Measurements from ENCODE around the gene PLEKHG2.
"Not testable (repeated sequence)": the region's sequence is repeated elsewhere in the genome, so short reads cannot be mapped to it uniquely, and the experiment has no call there.

PLEKHG2 gene, protein sequence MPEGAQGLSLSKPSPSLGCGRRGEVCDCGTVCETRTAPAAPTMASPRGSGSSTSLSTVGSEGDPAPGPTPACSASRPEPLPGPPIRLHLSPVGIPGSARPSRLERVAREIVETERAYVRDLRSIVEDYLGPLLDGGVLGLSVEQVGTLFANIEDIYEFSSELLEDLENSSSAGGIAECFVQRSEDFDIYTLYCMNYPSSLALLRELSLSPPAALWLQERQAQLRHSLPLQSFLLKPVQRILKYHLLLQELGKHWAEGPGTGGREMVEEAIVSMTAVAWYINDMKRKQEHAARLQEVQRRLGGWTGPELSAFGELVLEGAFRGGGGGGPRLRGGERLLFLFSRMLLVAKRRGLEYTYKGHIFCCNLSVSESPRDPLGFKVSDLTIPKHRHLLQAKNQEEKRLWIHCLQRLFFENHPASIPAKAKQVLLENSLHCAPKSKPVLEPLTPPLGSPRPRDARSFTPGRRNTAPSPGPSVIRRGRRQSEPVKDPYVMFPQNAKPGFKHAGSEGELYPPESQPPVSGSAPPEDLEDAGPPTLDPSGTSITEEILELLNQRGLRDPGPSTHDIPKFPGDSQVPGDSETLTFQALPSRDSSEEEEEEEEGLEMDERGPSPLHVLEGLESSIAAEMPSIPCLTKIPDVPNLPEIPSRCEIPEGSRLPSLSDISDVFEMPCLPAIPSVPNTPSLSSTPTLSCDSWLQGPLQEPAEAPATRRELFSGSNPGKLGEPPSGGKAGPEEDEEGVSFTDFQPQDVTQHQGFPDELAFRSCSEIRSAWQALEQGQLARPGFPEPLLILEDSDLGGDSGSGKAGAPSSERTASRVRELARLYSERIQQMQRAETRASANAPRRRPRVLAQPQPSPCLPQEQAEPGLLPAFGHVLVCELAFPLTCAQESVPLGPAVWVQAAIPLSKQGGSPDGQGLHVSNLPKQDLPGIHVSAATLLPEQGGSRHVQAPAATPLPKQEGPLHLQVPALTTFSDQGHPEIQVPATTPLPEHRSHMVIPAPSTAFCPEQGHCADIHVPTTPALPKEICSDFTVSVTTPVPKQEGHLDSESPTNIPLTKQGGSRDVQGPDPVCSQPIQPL (N-terminal part only)

DNA sequence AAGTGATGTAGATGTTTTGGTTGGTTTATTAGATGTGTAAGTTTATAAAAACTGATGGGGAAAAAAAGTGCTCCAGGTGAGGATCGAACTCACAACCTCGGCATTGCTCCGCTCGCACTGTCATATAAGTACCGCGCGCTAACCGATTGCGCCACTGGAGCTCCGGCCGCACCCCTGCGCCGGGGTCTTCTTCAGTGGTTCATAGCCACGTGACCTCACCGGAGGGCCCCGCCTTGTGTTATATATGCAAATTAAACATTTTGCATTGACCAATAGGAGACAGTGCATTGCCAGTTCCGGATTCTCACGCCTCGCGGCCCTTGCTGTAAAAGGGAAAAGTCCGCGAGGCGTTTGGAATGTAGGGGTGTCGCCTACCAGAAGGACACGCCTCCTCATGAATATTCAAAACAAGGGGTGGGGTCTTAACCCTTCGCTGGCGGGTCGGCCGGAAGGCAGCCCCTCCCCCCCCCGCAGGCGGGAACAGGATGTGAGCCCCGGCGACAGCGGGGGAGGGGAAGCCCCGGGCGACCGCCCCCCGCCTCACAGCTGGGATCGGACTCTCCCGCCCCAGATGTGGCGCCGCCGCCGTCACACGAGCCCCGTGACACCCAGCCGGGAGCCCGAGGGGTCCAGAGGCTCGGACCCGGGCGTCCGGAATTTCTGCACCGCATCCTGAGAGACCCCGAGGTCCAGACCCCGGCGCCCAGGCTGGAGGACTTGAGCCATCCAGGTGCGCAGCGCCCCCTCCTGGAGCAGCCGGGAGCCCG lies at the start of gene PLEKHG2:
Gene PLEKHG2, plus strand, starts transcription at position 570 of the 767 bp plus-strand sequence. CDS start 1,418 bp downstream, outside the sequence.
- H3K27ac ChIP-seq, result peak within 1 kb of the TSS; percentile 100
- peak; percentile 97 for DNase-seq (ENCODE audit: low read depth, low spot score)

DNA sequence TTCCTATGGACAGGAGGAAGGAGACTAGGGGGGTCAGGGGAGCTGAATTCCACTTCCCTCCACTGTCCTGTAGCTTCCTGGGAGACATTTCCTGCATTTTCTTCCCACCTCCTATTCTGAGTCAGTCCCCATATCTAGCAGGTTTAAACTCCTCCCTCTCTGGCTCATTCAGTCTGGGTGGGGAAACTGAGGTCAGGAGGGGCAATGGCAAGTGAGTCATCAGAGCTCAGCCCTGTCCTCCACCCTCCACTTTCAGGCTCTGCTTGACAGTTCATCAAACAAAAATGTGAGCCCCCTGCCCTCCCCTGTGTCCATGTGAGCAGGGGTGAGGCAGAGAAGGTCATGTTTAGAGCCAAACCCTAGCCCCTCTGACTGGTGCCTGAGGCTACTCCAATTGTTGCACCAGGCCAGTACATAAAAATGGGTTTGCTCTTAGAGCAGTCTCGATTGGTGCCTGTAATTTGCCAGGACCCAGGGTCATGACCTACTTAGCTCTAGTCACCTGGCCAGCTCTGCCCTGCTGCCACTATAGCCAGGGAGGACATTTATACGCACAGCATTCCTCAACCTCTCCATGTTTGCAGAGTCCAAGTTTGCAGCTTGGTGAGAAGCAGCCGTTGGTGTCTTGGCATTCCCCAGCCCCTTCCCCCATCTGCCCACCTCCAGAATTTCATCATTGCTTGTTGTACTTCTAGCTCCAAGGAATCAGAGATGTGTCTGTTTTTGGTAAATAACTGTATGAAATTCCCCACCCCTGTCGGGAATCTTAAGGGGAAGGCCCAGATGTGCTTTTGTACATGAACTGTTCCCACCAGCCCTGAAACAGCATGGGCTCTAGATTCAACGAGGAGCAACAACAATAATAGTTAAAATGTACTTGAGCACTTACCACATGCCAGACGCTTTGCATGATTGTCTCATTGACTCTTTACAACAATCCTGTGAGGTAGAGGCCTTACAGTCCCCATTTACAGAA lies 49.5 kb upstream of the PLEKHG2 start:
- DNase-seq (ENCODE audit: low read depth, low spot score), result peak; percentile 22
- H3K27ac ChIP-seq, result peak overlapping the region; percentile 60

DNA sequence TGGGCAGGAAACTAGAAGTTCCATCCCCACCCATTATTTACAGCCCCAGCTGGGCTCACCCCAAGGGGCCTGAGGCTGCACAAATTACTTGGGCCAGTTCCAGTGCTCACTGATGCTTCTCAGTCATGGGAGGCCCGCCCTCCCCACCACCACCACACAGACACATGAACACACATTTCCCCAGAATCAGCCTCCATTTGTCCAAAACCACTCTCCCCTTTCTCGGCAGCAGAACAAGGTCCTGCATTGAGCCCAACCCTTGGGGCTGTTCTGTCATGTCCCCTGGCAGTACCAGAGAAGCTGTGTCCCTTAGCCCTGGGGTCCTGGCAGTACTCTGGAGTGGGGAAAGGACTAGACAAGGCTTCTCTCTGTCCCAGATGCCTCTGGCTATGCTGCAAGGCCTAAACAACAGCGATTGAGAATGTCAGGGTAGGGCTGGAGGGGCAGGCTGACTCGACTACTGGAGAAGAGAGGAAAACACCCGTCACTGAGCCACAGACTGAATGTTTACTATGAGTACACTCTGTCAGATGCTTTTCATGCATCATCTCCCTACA lies 48.5 kb upstream of the PLEKHG2 start:
- H3K27ac ChIP-seq, result peak overlapping the region; percentile 60
- no peak for DNase-seq (ENCODE audit: low read depth, low spot score)

DNA sequence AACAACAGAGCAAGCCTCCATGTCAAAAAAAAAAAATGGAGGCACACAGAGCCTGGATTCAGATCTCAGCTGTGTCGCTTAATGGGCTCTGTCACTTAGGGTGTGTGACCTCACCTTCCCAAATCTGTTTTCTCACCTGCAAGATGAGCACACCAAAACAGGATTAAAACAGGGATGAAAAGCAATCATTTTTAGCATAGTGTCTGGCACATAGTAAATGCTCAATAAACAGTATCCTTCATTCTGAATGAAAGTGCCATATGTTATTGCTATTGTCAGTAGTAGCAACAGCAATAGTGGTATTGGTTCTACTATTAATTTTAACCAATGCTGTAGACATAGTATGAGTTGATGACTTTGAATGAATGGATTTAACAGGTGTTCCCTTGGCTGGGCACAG lies 46.9 kb upstream of the PLEKHG2 start:
- DNase-seq (ENCODE audit: low read depth, low spot score), result no peak

DNA sequence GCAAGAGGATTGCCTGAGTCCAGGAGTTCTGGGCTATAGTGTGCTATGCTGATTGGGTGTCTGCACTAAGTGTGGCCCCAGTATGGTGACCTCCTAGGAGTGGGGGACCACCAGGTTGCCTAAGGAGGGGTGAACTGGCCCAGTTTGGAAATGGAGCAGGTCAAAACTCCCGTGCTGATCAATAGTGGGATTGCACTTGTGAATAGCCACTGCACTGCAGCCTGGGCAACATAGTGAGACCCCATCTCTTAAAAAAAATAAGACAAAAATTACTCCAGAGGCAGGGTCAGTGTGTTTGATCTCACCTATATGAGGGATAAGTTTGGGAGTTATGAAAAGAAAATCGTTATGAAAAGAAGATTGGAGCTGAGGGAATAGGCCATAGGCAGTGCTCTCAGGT lies 43.3 kb upstream of the PLEKHG2 start:
- no peak for DNase-seq (ENCODE audit: low read depth, low spot score)
- H3K27ac ChIP-seq, result peak overlapping the region; percentile 78

More for the DNA sequence above, 46.9 kb upstream of the PLEKHG2 start:
- H3K27ac ChIP-seq, result no peak overlapping the region

DNA sequence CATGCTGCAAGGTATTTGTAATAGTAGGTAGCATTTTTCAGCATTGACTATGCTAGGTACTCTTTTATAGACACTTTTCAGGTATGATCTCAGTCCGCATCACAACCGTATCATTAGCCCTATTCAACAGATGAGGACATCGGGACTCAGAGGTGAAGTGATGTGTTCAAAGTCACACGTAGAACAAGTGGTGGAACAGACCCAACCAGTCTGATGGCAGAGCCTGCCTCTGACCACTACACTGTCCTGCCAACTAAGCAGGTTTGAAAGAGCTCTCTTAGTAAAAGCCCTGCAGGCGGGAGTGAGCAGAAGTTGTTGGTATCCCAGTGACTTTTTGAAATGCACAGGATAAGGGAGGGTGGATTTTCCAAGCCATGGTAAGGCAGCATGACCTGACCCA lies 41.7 kb upstream of the PLEKHG2 start:
- peak; percentile 18 for DNase-seq (ENCODE audit: low read depth, low spot score)
- H3K27ac ChIP-seq, result peak overlapping the region; percentile 78

DNA sequence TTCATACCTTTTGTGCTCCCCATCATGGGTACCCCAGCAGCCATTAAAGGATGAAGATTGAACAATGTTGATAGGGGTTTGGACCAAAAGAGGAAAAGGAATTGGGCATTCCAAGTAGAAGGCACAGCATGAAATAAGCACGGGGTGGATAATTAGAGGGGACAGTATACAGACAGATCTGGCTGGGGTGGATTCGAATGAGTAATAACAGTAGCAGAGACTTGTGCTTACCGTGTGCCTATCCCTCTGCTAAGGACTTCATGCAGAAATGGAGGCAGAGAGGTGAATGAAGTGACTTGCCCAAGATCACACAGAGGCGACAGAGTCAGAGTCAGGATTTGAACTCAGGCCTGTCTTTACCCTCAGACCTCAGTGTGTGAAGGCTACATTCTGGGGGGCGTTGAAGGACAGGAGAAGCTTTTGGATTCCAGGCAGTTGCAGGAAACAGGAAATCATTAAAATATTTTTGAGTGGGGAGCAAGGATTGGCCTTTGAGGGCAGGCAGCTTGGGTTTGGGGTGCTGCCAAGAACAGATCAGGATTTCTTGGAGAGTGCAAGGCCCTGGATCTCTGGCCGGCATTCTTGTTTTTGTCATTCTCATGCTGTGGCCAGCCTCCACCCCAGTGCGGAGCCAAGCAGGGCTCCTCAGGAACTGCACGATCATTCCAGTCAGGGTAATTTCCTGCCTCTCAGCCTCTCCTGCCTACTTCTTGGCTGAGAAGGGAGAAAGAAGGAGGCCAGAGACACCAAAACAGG lies 40.2 kb upstream of the PLEKHG2 start:
- H3K27ac ChIP-seq, result peak overlapping the region; percentile 37
- no peak for DNase-seq (ENCODE audit: low read depth, low spot score)

DNA sequence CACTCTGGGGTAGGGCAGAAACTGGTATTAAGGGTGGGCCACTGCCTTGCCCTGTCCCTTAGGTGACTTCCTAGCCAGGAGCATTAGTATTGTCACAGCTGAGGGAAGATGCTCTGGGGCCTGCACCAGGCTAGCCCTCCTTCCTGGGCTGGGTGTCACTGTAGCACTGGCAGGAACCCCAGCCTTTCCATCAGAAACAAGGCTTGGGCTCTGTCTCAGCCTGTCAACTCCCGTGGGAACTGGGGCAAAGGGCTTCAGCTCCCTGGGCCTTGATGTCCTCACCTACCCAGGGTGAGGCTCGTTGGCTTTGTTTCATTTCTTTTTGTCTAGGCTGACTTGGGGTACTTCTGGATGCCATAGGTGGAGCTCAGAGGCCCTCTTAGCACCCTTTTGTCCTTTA lies 39.5 kb upstream of the PLEKHG2 start:
- no peak for DNase-seq (ENCODE audit: low read depth, low spot score)
- peak overlapping the region; percentile 37 for H3K27ac ChIP-seq

DNA sequence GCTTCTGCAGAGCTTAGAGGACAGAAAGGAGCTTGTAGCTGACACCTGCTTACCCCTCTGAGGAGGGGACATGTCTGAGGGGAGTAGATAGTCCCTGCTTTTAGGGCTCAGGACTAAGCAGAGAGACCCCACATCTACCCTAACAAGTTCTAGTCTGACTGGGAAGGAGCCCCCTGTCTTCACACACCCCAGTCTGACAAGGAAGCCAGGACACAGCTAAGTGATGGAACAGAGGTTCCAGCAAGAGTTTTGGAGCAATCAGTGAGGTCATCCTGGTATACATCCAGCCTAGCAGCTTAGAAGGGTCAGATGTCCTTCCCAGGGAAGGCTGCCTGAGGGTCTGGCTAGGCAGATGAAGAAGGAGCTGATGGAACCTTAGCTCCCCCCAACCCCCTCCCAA lies 36.5 kb upstream of the PLEKHG2 start:
- DNase-seq (ENCODE audit: low read depth, low spot score), result no peak
- H3K27ac ChIP-seq, result no peak overlapping the region

DNA sequence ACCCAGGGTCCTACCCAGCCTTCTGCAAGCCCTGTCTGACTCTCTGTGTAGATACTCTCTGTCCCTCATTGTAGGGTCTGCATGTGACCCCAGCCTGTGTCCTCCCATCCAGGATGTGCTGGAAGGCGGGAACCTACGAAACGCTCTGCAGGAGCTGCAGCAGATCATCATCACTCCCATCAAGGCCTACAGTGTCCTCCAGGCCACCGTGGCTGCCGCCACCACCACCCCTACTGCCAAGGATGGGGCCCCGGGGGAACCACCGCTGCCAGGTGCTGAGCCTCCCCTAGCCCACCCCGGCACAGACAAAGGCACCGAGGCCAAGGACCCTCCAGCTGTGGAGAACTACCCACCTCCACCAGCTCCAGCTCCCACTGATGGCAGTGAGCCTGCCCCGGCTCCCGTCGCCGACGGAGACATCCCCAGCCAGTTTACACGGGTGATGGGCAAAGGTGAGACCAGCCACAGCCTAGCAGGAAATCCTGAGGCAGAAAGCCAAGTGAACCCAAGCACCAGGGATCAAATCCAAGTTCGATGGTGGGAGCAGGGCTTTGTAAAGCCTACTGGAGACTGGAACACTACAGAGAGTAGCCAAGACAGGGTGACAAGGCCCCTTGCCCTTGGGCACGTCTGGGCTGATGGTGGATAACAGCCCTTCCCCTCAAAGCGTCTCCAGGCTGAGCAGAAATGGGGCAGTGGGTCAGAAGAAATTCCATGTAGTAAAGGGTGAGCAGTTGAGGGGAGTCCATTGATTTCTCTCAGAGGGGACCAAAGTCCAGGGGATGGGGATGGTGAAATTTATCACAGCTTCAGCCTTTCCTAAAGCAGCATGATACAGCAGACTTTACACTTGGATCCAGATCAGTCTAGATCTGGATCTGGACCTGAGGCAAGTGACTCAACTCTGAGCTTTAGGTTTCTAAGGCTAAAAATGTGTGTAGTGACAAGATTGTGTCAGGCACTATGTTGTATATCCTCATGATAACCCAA lies 34.8 kb upstream of the PLEKHG2 start:
- H3K27ac ChIP-seq, result no peak overlapping the region
- no peak for DNase-seq (ENCODE audit: low read depth, low spot score)

DNA sequence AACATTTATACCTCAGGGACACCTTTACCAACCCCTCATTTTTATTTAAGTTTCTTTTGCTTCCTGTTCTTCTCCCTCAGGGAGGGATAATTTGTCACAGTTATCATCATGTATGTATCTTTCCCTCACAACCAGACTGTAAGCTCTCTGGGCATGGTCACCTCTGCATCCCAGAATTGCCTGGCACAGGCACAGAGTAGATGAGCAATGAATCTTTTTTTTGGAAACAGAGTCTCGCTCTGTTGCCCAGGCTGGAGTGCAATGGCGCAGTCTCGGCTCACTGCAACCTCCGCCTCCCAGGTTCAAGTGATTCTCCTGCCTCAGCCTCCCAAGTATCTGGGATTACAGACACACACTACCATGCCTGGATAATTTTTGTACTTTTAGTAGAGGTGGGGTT lies 33.1 kb upstream of the PLEKHG2 start:
- DNase-seq (ENCODE audit: low read depth, low spot score); H3K27ac ChIP-seq: not testable (repeated sequence)

DNA sequence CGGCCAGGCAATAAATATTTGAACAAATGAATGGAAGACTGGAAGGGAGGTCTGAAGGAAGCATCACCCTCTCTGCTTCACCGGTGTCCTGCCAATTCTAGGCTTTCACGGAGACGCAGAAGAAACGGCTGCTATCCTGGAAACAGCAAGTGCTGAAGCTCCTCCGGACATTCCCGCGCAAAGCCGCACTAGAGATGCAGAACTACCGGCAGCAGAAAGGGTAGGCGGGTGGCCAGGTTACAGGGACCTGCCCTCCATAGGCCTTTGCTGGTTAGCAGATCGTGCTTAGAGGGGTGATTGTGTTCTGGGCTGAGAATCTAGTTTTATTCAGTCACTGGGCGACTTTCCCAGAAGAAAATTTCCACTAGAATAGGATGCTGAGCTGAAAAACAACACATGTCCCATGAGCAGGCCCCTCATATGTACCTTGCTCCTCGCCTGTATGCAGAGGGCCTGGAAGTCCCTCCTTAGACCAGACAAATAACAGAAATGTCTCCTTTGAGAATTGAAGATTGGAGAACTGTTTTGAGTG lies 32.5 kb upstream of the PLEKHG2 start:
- H3K27ac ChIP-seq, result no peak overlapping the region

DNA sequence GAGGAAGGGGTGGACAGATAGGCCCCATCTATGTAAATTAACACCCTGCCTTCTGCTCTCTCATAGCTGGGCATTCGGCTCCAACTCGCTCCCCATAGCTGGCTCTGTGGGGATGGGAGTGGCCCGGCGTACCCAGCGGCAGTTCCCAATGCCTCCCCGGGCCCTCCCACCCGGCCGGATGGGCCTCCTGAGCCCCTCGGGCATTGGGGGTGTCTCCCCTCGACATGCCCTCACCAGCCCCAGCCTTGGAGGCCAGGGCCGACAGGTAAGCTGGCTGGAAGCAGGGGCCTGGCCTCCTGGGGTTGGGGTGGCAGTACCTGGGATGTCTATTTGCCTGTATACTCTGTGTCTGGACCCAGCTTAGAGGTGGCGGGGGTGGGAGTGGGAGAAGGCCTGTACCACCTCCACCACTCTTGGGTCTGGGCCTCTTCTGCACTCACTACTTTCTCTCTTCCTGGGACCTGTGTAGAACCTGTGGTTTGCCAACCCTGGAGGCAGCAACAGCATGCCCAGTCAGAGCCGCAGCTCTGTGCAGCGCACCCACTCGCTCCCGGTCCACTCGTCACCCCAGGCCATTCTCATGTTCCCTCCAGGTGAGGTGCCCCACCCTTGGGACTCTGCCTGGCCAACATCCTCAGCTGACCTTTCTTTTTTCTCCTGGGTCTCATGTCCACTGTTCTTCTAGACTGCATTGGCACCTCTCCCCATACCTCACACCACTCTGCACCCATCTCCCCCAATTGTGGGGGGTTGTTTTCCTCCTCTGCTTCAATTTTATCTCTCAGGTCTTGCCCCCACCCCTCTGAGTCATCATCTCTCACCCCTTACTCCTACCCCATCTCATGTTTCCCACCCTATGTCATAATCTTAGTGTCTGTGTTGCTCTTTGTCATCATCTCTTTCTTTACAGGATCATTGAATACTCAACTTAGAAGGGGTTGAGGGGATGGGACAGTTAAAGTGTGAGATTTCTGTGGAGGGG lies 31.7 kb upstream of the PLEKHG2 start:
- no peak overlapping the region for H3K27ac ChIP-seq
- no peak for DNase-seq (ENCODE audit: low read depth, low spot score)

More for the DNA sequence above, 32.5 kb upstream of the PLEKHG2 start:
- no peak for DNase-seq (ENCODE audit: low read depth, low spot score)

DNA sequence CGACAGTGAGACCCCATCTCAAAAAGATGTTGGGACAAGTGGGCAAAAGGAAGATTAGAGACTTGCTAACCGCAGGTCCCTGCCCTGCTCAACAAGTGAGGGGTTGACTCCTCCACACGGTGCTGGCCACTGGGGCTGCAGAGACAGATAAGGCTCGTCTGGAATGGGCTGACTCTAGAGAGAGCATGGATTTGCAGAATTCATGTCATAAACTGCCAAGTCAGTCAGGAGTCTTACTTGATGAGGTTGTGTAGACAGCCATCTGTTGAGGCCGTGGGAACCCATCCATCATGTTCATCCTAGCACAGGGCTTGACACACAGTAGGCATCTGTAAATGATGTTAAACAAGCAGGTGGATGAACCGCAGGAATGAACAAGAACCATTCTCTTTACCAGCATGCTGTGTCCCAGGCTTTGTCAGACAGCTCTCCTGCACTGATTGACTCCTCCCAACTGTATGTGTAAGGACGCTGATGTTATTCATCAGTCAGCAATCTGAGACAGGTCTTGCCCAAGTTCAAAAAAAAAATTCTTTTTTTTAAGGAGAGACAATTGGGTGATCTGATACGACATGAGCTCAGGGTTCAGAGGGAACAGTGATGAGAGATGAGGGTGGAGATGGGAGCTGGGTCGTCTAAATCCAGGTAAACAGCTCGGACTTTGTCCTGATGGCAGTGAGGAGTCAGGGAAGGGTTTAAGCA lies 30.4 kb upstream of the PLEKHG2 start:
- no peak for DNase-seq (ENCODE audit: low read depth, low spot score)
- peak overlapping the region; percentile 32 for H3K27ac ChIP-seq

All from epithelial cell of prostate (primary cell).